Measurements from ENCODE around the gene ZFPM1.

The ZFPM1 gene

GRCh38 chr16:88407807-88408206 lies 45.3 kb upstream of the ZFPM1 start:
- no peak for ATAC-seq
- TF ChIP-seq ZFP3 (CRISPR knock-in tag; IDR thresholded peaks at IDR 0.05) = no peak
- TF ChIP-seq ISL1 (CRISPR knock-in tag; IDR thresholded peaks at IDR 0.05) = no peak
- no peak for TF ChIP-seq ZC3H10 (CRISPR knock-in tag; IDR thresholded peaks at IDR 0.05)
- TF ChIP-seq TSHZ2 (CRISPR knock-in tag; IDR thresholded peaks at IDR 0.05) = no peak
- TF ChIP-seq, protein P1, sequence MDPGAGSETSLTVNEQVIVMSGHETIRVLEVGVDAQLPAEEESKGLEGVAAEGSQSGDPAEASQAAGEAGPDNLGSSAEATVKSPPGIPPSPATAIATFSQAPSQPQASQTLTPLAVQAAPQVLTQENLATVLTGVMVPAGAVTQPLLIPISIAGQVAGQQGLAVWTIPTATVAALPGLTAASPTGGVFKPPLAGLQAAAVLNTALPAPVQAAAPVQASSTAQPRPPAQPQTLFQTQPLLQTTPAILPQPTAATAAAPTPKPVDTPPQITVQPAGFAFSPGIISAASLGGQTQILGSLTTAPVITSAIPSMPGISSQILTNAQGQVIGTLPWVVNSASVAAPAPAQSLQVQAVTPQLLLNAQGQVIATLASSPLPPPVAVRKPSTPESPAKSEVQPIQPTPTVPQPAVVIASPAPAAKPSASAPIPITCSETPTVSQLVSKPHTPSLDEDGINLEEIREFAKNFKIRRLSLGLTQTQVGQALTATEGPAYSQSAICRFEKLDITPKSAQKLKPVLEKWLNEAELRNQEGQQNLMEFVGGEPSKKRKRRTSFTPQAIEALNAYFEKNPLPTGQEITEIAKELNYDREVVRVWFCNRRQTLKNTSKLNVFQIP (CRISPR knock-in tag; IDR thresholded peaks at IDR 0.05; ENCODE audit: borderline replicate concordance, low read depth) = no peak
- TF ChIP-seq ZFP30 (CRISPR knock-in tag; IDR thresholded peaks at IDR 0.05) = no peak
- TF ChIP-seq TCF4 (CRISPR knock-in tag; IDR thresholded peaks at IDR 0.05; ENCODE audit: borderline replicate concordance) = no peak
- TF ChIP-seq, protein P2, sequence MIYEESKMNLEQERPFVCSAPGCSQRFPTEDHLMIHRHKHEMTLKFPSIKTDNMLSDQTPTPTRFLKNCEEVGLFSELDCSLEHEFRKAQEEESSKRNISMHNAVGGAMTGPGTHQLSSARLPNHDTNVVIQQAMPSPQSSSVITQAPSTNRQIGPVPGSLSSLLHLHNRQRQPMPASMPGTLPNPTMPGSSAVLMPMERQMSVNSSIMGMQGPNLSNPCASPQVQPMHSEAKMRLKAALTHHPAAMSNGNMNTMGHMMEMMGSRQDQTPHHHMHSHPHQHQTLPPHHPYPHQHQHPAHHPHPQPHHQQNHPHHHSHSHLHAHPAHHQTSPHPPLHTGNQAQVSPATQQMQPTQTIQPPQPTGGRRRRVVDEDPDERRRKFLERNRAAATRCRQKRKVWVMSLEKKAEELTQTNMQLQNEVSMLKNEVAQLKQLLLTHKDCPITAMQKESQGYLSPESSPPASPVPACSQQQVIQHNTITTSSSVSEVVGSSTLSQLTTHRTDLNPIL (CRISPR knock-in tag; IDR thresholded peaks at IDR 0.05; ENCODE audit: low read depth) = no peak
- TF ChIP-seq, protein P3, sequence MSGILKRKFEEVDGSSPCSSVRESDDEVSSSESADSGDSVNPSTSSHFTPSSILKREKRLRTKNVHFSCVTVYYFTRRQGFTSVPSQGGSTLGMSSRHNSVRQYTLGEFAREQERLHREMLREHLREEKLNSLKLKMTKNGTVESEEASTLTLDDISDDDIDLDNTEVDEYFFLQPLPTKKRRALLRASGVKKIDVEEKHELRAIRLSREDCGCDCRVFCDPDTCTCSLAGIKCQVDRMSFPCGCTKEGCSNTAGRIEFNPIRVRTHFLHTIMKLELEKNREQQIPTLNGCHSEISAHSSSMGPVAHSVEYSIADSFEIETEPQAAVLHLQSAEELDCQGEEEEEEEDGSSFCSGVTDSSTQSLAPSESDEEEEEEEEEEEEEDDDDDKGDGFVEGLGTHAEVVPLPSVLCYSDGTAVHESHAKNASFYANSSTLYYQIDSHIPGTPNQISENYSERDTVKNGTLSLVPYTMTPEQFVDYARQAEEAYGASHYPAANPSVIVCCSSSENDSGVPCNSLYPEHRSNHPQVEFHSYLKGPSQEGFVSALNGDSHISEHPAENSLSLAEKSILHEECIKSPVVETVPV (CRISPR knock-in tag; IDR thresholded peaks at IDR 0.05) = no peak
- TF ChIP-seq RARB (CRISPR knock-in tag; IDR thresholded peaks at IDR 0.05) = no peak
- no peak for TF ChIP-seq CSDC2 (CRISPR knock-in tag; IDR thresholded peaks at IDR 0.05)
- no peak for TF ChIP-seq ZNF70 (CRISPR knock-in tag; IDR thresholded peaks at IDR 0.05)
- TF ChIP-seq ZNF8 (CRISPR knock-in tag; IDR thresholded peaks at IDR 0.05) = no peak
- TF ChIP-seq TOX (CRISPR knock-in tag; IDR thresholded peaks at IDR 0.05; ENCODE audit: borderline replicate concordance) = no peak
- TF ChIP-seq BACH2 (CRISPR knock-in tag; IDR thresholded peaks at IDR 0.05; ENCODE audit: borderline replicate concordance) = no peak
- no peak for TF ChIP-seq ARNTL (CRISPR knock-in tag; IDR thresholded peaks at IDR 0.05; ENCODE audit: borderline replicate concordance, low read depth)

DNA sequence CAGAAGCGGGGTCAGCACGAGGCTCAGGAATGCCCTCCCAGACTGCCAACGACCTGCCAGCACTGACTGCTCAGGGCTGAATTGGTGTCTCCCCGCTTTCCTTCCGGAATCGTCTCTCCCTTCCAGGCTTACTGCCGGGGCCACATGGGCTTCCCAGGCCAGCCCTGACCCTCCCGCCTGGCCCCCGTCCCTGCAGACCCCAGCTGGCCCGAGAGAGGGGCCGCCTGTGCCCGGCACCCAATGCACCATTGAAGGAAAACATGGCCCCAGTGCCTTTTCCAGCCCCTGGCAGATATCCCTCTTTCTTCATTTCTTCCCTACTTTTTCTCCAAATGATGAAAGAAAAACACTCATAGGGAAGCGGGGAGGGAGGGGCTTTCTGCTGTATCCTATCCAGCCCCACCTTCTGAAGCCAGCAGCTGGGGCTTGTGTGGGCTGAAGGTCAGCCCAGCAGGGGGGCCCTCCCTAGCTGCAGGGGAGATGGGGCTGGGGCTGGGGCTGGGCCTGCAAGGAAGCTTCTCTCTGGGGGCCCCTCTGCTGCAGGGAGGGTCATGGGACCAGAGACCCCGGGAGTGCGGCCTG lies 44.4 kb upstream of the ZFPM1 start:
- TF ChIP-seq, protein P3 (CRISPR knock-in tag; IDR thresholded peaks at IDR 0.05) = no peak
- TF ChIP-seq, protein P2 (CRISPR knock-in tag; IDR thresholded peaks at IDR 0.05; ENCODE audit: low read depth) = no peak
- TF ChIP-seq RARB (CRISPR knock-in tag; IDR thresholded peaks at IDR 0.05) = no peak
- no peak for TF ChIP-seq ZNF70 (CRISPR knock-in tag; IDR thresholded peaks at IDR 0.05)
- no peak for TF ChIP-seq CSDC2 (CRISPR knock-in tag; IDR thresholded peaks at IDR 0.05)
- no peak for TF ChIP-seq ZFP30 (CRISPR knock-in tag; IDR thresholded peaks at IDR 0.05)
- no peak for TF ChIP-seq ZNF565 (CRISPR knock-in tag; conservative IDR thresholded peaks at IDR 0.05; ENCODE audit: low read depth)
- TF ChIP-seq BACH2 (CRISPR knock-in tag; IDR thresholded peaks at IDR 0.05; ENCODE audit: borderline replicate concordance) = no peak
- TF ChIP-seq OSR1 (CRISPR knock-in tag; IDR thresholded peaks at IDR 0.05) = no peak
- no peak for TF ChIP-seq ZNF8 (CRISPR knock-in tag; IDR thresholded peaks at IDR 0.05)
- TF ChIP-seq PPARA (CRISPR knock-in tag; IDR thresholded peaks at IDR 0.05; ENCODE audit: borderline replicate concordance) = no peak
- TF ChIP-seq TCF4 (CRISPR knock-in tag; IDR thresholded peaks at IDR 0.05; ENCODE audit: borderline replicate concordance) = no peak
- no peak for TF ChIP-seq TOX (CRISPR knock-in tag; IDR thresholded peaks at IDR 0.05; ENCODE audit: borderline replicate concordance)
- TF ChIP-seq ISL1 (CRISPR knock-in tag; IDR thresholded peaks at IDR 0.05) = no peak
- no peak for TF ChIP-seq TSHZ2 (CRISPR knock-in tag; IDR thresholded peaks at IDR 0.05)
- no peak for TF ChIP-seq SNAI2 (CRISPR knock-in tag; IDR thresholded peaks at IDR 0.05)
- no peak for TF ChIP-seq GLIS3 (CRISPR knock-in tag; IDR thresholded peaks at IDR 0.05)
- TF ChIP-seq, protein P1 (CRISPR knock-in tag; IDR thresholded peaks at IDR 0.05; ENCODE audit: borderline replicate concordance, low read depth) = no peak
- TF ChIP-seq ZC3H10 (CRISPR knock-in tag; IDR thresholded peaks at IDR 0.05) = no peak
- no peak for ATAC-seq
